ENCODE results near the gene KAZN. TPM values are rescaled to one million over a fixed set of nuclear protein-coding genes. Genes with fewer than 3 reads are reported as not detected.

The KAZN gene
- total RNA-seq, 1 donor from 2014 or later, result 0.51 TPM

DNA sequence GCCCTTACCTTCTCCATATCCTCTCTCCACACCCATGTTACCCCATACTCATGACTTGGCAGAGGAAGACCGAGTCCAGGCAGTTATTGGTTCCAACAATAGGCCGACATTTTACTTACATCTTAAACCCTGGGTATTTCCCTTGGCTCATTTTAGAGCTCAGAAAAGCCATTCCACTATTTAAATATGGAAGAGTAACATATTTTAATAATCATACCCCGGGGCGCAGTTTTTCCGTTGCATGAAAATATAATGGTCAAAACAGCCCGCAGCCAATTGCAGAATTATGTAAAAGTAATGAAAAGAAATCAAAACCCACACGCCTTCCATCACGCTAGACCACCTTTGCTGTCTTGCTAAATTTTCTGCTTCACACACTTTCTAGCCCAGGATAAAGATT lies 48.5 kb downstream of the KAZN start:
- no peak for DNase-seq (ENCODE audit: low read depth in 2 of 2)

DNA sequence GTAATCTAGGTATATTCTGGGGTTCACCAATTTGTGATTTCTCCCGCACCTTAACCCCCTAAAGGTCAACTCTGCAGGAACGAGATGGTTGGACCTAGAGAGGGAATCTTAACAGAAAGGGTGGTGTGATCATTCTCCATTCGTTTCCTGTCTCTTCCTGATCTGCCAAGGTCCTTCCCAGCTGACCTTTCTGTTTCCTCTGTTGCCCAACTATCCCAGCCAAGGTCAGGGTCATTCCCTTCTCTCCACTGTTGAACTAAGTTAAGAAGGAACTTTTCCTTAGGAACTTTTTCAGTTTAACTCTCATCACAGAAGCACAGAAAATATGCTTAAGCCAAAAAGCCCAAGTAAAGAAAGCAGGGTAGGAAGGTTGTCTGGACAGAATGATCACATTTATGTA lies 49.3 kb downstream of the KAZN start:
- DNase-seq (ENCODE audit: low read depth in 2 of 2), result no peak

DNA sequence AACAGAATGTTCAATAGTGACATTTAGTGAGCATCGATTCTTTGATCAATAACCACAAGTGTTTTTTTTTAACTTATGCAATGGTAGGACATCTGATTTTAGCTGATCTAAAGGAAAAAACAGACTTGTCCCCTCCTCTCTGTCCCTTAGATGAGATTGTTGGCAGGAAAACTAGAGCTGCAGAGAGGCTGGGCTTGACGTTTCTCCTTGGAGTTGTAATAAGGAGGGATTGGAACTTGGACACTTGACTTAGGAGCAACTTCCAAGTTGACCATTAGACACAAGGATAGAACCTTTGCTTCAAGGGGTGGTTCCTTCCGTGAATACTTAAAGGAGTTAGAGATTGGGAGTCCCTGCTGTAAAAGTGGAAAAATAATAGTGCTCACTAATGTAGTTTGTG lies 49.9 kb downstream of the KAZN start:
- DNase-seq (ENCODE audit: low read depth in 2 of 2), result no peak

DNA sequence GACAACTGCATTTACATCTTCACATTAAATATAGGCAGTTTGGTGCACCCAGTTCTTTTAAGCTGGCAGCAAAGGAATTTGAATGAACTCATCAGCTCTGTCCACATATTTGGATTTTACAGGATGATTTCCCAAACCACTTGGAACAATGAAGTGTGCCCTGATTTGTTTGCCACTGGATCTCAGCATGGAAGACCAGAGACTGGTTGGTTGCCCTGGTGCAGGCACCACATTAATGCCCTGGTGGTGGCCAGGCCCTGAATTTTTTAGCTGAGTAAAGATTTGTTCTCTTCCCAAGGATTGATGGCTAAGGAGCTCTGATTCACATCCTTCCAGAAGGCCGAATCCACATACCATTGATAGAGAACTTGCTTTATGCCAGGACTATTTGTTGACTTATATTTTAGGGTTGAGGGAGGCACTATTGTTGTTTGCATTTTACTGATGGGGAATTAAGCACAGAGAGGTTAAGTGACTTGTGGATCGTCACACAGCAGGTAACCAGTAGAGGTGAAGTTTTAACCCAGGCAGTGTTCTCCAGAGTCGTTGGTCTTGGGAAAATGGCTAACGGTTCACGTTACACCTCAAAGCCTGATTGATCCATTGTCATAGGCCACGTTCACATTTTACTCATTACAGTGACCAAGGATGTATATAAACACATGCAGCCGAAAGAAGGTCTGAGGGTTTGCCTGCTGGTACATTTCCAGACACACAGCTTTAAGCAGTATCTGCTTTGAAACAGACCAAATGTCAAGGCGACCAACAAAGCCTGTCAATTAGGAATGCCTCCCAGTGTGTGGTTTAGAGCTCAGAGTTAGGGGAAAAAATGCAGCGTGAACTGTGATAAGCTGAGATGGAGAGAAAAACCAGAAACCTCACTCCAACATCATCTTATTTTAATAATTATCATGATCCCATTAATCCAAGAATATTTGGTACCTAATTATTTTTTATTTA lies 50.7 kb downstream of the KAZN start:
- no peak for DNase-seq (ENCODE audit: low read depth in 2 of 2)

DNA sequence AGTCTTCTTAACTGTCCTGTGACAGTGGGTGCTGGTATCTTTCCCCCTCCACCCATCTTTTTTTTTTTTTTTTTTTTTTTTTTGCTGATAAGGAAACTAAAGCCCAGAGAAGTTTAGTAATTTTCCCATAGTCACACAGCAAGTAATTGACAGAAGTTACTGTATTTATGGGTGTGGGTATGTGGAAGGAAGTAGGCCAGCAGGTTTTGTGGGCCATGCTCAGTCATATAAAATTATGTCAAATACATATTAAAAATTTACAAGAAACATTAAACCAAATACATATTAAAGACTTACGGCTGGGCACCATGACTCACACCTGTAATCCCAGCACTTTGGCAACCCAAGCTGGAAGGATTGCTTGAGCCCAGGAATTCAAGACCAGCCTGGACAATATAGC lies 51.5 kb downstream of the KAZN start:
- DNase-seq (ENCODE audit: low read depth in 2 of 2), result no peak

DNA sequence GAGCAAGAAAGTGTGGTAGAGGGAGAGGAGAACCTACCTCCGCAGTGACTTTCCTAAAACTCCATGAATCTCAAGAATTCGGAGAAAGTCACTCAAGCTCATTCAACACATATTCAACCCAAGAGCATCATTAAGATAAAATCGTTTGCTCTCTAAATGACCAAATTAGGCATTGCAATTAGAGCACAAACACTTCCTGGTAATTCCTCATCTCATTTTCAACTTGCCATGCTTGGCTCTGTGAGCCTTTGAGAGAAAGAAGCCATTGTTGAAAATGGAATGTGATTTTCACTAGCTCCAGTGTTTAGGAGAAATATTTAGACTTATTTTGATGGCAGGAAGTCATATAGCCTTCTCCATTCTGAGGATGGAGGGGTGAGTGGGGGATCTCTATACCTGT lies 52.5 kb downstream of the KAZN start:
- no peak for DNase-seq (ENCODE audit: low read depth in 2 of 2)

DNA sequence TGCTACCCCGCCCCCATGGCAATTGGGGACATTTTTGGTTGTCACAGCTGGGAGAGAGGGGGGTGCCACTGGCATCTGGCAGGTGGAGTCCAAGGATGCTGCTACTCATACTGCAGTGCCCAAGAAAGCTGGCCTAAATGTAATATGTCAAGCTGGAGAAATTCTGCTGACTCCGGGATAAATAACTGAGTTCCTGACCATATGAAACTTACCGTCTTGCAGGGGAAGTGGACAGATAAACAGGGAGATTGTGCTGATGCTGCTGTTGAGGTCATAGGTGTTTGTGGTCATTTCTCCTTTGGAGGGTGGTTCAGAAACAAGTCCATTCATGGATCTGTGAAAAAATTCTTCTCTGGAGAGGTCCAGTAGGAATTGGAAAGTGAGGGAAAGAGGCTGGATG lies 54.4 kb downstream of the KAZN start:
- no peak for DNase-seq (ENCODE audit: low read depth in 2 of 2)

DNA sequence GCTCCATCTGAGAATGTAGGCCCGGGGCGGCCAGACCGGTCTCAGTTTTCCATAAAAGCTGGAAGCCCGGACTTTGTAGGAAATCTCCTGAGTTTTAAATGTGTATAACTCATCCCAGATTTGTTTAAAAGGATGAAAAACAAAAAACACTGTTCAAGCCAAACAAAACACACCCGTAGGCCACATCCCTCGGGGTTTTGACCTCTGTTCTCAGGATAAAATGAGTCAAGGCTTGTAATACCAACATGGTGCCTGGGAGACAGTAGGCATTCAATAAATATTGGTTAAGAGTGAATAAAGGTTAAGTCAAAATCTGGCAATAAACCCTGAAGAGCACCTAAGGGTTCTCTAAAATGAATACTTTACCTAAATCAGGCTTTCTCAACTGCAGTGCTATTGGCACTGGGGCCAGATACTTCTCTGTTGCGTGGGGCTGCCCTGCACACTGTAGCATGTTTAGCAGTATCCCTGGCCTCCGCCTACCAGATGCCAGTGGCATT lies 55.0 kb downstream of the KAZN start:
- no peak for DNase-seq (ENCODE audit: low read depth in 2 of 2)

DNA sequence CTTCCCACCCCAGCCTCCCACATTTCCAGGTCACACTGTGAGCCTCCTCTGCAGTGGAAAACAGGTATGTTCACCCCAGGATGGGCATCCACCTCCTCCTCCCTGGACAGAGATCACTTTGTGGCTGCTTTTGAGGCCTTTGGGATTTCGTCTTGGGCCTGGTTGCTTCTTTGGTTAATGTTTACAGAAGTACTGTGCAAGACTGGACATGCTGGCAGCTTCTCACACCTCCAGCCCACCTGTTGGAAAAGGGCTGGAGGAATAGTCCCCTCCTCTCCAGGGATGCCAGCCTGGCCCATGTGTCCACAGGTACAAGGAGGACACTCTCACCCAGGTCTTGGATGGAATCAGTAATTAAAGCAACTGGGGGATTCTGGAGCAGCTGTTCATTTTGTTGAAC lies 56.1 kb downstream of the KAZN start:
- DNase-seq (ENCODE audit: low read depth in 2 of 2), result no peak

DNA sequence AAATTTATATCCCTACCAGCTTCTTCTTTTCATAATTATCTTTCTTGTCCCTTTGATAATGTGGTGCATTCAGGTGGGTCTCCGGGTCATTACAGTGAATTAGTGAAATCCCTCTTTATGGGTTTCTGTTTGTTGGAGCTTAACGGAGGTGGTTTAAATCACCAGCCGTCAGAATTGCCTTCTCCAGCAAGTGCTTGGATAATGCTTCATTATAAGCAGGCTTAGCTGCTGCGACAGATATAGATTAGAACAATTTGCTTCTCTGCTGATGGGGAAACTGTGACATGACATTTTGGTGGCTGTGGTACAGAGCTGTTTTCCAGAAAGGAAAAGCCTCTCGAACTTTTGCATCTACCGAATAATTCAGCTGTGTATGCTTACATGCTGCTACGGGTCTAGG lies 56.9 kb downstream of the KAZN start:
- no peak for DNase-seq (ENCODE audit: low read depth in 2 of 2)

DNA sequence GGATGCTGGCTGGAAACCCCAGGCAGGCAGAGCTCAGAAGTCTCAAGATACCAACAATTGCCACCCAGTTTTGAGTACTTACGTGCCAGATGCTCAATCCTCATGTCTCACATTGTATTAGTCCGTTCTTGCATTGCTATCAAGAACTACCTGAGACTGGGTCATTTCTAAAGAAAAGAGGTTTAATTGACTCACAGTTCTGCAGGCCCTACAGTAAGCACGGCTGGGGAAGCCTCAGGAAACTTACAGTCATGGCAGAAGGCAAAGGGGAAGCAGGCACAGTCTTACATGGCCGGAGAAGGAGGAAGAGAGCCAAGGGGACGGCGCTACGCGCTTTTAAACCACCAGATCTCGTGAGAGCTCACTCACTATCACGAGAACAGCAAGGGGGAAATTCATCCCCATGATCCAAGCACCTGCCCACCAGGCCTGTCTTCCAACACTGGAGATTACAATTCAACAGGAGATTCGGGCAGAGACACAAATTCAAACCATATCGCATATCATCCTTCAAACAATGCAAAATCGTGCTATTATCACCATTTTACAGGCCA lies 58.0 kb downstream of the KAZN start:
- no peak for DNase-seq (ENCODE audit: low read depth in 2 of 2)

DNA sequence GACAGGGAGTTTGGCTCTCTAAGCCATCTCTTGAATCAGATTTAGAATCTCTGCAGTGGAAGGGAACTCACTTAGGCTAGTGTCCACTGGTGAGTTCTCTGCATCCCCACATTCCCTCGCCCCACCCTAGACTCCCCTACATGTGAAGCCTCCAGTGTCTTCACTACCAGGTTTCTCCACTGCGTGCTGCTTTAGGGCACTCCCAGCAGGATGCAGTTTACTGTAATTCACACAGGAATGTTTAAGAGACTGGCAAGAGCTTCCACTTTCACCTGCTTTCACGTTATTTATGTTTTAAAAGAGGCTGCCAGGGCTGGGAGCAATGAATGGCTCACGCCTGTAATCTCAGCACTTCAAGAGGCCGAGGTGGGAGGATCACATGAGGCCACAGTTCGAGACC lies 60.2 kb downstream of the KAZN start:
- DNase-seq (ENCODE audit: low read depth in 2 of 2), result no peak

DNA sequence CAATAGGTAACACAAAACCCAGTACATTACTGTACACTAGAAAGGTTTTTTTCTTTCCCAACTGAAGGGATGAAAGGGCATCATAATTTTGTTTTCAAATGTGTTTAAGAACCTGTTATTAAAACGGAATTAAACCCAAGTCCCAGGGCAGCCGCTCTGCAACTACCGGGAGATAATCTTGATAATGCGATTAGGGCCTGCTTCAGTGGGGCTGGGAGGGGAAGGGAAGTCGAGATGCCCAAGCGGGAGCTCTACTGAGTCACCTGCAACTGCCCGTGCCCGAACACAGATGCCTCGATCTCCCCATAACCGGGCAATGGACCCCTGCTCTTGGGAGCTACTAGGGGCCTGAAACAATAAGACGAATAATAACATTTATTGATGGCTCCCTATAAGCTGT lies 61.4 kb downstream of the KAZN start:
- DNase-seq (ENCODE audit: low read depth in 2 of 2), result no peak

DNA sequence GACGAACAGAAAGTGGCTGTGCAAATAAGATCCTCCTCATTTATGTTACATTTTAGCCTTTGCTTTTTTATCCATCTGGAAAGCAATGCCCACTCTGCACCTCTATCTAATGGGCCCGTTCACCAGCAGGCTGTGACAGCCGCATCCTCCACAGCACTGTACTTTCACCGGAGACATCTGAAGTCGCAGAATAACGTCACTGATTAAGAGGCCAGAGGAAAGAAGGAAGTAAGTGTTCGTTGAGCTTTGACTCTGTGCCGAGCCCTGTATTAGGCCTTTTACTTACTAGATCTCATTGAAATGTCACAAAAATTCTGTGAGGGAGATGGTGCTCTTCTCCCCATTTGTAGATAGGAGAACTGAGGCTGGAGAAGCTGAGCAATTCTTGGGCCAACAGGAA lies 62.3 kb downstream of the KAZN start:
- DNase-seq (ENCODE audit: low read depth in 2 of 2), result no peak

DNA sequence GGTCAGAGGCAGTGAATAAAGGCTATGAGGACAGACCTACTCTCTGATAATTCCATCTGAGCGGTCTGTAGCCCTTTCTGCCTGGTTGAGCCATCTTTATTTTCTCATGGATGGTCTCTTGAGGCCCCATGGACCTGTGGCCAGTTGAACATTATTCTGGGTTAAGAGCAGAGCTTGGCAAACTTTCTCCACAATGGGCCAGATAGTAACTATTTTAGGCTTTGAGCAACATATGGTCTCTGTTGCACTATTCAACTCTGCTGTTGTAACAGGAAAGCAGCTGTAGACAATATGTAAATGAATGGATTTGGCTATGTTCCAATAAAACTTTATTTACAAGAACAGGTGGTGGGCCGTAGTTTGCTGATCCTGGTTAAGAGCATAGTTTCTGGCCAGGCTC lies 62.7 kb downstream of the KAZN start:
- DNase-seq (ENCODE audit: low read depth in 2 of 2), result no peak

DNA sequence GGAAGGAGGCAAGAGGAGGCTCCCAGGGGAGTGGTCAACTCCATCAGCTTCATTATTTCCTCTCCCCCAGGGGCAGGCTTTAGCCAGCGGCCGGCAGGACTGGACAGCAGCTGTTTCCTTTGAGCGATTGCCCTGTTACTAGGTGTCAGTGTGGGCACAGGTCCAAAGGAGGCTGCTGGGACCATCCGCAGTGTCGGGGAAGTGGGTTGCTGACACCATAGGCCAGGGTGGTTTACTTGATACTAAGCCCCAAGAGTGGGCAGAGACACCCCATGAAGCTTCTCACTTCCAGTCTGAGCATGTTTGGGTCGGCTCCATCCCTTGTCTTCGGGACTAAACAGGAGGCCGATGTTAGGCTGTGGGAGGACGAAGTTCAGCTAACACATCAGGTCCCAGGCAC lies 63.6 kb downstream of the KAZN start:
- no peak for DNase-seq (ENCODE audit: low read depth in 2 of 2)

DNA sequence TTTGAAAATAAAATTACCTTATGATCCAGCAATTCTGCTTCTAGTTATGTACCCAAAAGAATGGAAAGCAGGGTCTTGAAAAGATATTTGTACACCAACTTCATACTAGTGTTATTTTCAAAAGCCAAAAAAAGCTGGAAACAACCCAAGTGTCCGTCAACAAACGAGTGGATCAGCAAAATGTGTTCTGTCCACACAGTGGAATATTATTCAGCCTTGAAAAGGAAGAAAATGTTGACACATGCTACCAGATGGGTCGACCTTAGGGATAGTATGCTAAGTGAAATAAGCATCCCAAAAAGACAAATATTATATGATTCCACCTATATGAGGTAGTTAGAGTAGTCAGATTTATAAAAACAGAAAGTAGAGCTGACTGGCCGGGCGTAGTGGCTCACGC lies 65.3 kb downstream of the KAZN start:
- DNase-seq (ENCODE audit: low read depth in 2 of 2), result no peak

DNA sequence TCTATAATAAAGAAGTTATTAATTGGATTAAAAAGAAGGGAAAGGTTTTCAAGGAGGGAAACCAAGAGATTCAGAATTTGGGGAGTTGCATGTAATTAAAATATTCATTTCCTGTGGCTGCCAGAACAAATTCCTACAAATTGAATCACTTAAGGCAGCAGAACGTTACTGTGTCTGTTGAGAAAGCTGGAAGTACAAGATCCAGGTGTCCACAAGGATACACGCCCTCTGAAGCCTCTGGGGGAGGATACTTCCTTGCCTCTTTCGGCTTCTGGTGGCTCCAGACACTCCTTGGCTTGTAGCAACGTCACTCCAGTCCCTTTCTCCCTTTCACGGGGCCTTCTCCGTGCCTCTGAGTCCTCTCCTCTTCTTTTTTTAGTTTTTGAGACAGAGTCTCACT lies 67.9 kb downstream of the KAZN start:
- DNase-seq (ENCODE audit: low read depth in 2 of 2), result no peak

DNA sequence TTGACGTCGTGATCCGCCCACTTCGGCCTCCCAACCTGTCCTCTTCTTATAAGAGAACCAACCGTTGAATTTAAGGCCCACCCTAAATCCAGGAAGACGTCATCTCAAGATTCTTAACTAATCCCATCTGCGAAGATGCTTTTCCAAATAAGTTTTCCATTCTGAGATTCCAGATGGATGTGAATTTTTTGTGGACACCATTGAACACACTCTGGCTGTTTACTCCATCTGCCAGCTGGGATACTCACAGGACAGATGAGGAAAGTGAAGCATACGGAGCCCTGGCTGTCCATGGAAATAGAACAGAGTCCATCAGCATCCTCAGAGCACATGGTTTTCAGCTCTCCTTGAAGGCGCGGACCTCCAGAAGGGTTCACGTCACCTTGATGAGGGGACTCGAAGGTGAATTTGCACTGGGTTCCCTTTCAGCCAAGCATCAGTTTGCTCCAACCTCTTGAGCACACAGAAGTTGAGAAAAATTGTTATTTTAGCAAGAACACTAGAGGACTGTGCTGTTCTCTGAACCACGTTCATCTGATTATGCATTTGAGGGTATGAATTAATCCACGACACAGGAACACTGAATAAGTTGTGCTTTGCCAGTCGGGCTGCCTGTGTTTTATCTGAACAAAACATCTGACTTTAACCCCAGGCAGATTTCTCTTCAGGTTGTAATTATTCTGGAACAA lies 68.6 kb downstream of the KAZN start:
- no peak for DNase-seq (ENCODE audit: low read depth in 2 of 2)

DNA sequence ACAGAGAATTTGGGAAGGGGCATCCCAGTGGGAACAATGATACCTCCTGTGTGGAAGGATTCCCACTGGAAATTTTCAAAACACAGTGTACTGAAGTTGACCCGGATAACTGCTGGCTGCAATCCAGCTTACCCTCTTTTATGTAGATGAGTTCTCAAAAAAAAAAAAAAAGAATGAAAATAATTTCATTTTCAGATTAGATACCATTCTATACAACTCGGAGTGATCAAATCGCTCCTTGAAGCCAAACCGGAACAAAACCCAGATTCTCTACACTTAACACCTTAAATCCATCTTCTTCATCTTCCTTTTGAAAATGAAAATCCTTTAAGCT lies 69.1 kb downstream of the KAZN start:
- no peak for DNase-seq (ENCODE audit: low read depth in 2 of 2)

DNA sequence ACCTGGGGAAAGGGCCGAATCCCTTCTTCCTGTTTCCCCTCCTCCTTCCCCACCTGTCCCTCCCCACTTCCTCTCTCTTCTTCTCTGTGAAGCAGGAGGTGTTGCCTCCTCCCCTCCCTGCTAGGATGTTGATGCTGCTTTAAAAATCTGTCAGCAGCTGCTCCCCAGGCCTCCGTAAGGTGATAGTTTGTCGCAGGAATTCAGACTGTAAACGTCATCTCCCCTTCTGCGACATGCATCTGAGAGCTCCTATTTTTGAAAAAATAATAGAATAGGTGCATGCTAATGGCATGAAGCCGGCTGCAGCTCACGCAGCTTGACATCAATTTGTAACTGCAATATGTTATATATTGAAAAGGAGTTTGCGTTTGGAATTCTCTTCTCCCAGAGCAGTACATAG lies 70.1 kb downstream of the KAZN start:
- DNase-seq (ENCODE audit: low read depth in 2 of 2), result no peak

DNA sequence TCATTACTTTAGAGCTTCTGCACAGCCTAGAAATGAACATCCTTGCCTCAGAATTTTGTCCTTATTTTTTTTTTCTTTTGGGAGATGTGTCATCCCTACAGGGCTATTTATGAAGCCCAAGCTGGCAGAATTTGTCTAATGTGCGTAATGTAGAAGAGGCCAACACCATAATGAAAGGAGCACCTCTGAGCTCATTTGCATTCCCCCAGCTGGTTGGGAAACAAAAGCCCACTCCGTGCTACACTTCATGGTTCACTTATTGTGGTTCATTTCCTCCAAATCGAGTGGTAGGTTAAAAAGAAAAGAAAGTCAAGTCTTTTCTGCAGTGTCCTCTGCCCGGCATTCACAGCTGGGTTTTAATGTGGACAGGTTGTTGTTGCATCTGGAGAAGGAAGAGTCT lies 73.5 kb downstream of the KAZN start:
- DNase-seq (ENCODE audit: low read depth in 2 of 2), result no peak

DNA sequence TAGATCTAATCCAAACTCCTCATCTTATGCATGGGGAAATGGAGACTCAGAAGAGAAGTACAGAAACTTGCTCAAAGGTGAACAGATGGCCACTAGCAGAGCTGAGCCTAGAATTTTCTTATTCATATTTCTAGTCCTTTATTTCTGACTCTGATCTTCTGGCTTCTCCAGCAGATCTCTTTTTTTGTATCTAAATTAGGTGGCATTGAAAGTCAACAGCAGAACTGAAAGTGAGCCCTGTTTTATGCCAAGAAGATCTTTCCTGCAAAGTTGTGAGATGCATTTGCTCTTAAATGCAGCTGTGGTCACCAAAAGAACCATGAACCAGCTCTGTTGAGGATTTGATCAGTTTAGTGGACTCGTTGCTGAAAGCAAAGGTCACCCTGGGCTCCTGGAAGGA lies 75.5 kb downstream of the KAZN start:
- DNase-seq (ENCODE audit: low read depth in 2 of 2), result no peak
